Neuronal stem cell (in vitro differentiated cells): ENCODE results near the gene KLK11.

Source experiments
- DNase-seq: peaks from one replicate; pipeline ENCODE4 v3.0.0-alpha.2; 2013; ENCODE audit warnings: low spot score
- H2AFZ ChIP-seq: one replicate; pipeline ENCODE4 v1.6.1; 2013; ENCODE audit warnings: mild to moderate bottlenecking, low read length, inconsistent platforms
- H2AK5ac ChIP-seq: 2 replicates; pipeline ENCODE4 v1.6.1; 2013; ENCODE audit warnings: low read depth, mild to moderate bottlenecking, inconsistent platforms, low read length, moderate library complexity, mixed read lengths
- H2BK120ac ChIP-seq: 2 replicates; pipeline ENCODE4 v1.6.1; 2013; ENCODE audit warnings: low read depth, mild to moderate bottlenecking, inconsistent platforms, low read length, moderate library complexity, mixed read lengths
- H2BK12ac ChIP-seq: one replicate; pipeline ENCODE4 v1.6.1; 2013; ENCODE audit warnings: low read length, inconsistent platforms
- H2BK15ac ChIP-seq: 2 replicates; pipeline ENCODE4 v1.6.1; 2013; ENCODE audit warnings: mild to moderate bottlenecking, low read length, inconsistent platforms, mixed read lengths
- H2BK5ac ChIP-seq: one replicate; pipeline ENCODE4 v1.6.1; 2013; ENCODE audit warnings: inconsistent platforms, mild to moderate bottlenecking, low read length, moderate library complexity
- H3K14ac ChIP-seq: one replicate; pipeline ENCODE4 v1.6.1; 2013; ENCODE audit warnings: low read length, inconsistent platforms
- H3K18ac ChIP-seq: 2 replicates; pipeline ENCODE4 v1.6.1; 2013; ENCODE audit warnings: low read length, inconsistent platforms
- H3K23ac ChIP-seq: 2 replicates; pipeline ENCODE4 v1.6.1; 2013; ENCODE audit warnings: low read depth, mild to moderate bottlenecking, mixed read lengths, low read length, inconsistent platforms; ENCODE audit not compliant: poor library complexity
- H3K27ac ChIP-seq: replicated peaks from 3 replicates; pipeline ENCODE4 v1.5.1; 2013; ENCODE audit warnings: low read length, inconsistent platforms
- H3K27me3 ChIP-seq, 3 experiments: 2 replicates each; pipeline ENCODE4 v1.6.1; 2013; ENCODE audit warnings: low read length in 3 of 3, mild to moderate bottlenecking in 2 of 3, inconsistent platforms in 1 of 3, low read depth in 1 of 3, mixed read lengths in 1 of 3, moderate library complexity in 1 of 3; ENCODE audit not compliant: control insufficient read depth in 3 of 3, insufficient read depth in 3 of 3
- H3K36me3 ChIP-seq, 2 donors: replicated peaks in 1 of 2; 2 replicates each; pipeline ENCODE4 v1.6.1; 2013; ENCODE audit warnings: low read length in 2 of 2; ENCODE audit not compliant: control insufficient read depth in 2 of 2, insufficient read depth in 2 of 2
- H3K4ac ChIP-seq: 2 replicates; pipeline ENCODE4 v1.6.1; 2013; ENCODE audit warnings: inconsistent platforms, mild to moderate bottlenecking, low read length, moderate library complexity
- H3K4me1 ChIP-seq, 2 donors: 1 replicate in 1 of 2; 2 replicates in 1 of 2; pipeline ENCODE4 v1.6.1; 2013; ENCODE audit warnings: low read length in 2 of 2, low read depth in 1 of 2; ENCODE audit not compliant: control insufficient read depth in 2 of 2, insufficient read depth in 1 of 2
- H3K4me2 ChIP-seq: one replicate; pipeline ENCODE4 v1.6.1; 2013; ENCODE audit warnings: mild to moderate bottlenecking, low read length, inconsistent platforms; ENCODE audit not compliant: insufficient read depth, poor library complexity, severe bottlenecking
- H3K4me3 ChIP-seq, 2 donors: 2 replicates each; pipeline ENCODE4 v1.5.1; 2013; ENCODE audit warnings: low read length in 2 of 2, mild to moderate bottlenecking in 2 of 2, inconsistent platforms in 1 of 2, moderate library complexity in 1 of 2
- H3K79me1 ChIP-seq: one replicate; pipeline ENCODE4 v1.6.1; 2013; ENCODE audit warnings: low read depth, mild to moderate bottlenecking, inconsistent platforms, low read length, moderate library complexity
- H3K9ac ChIP-seq: one replicate; pipeline ENCODE4 v1.6.1; 2013; ENCODE audit warnings: mild to moderate bottlenecking, low read depth, low read length, inconsistent platforms; ENCODE audit not compliant: poor library complexity
- H3K9me3 ChIP-seq, 2 donors: replicated peaks in 1 of 2; 2 replicates each; pipeline versions ENCODE3 to v1.6.1; 2013; ENCODE audit warnings: low read length in 2 of 2, mild to moderate bottlenecking in 2 of 2, inconsistent platforms in 1 of 2, low read depth in 1 of 2, mixed read lengths in 1 of 2, moderate library complexity in 1 of 2; ENCODE audit not compliant: control insufficient read depth in 2 of 2, insufficient read depth in 1 of 2
- H4K8ac ChIP-seq: one replicate; pipeline ENCODE4 v1.6.1; 2013; ENCODE audit warnings: low read depth, mild to moderate bottlenecking, inconsistent platforms, low read length, moderate library complexity
- H4K91ac ChIP-seq: one replicate; pipeline ENCODE4 v1.6.1; 2013; ENCODE audit warnings: low read length, low read depth, mild to moderate bottlenecking, inconsistent platforms; ENCODE audit not compliant: poor library complexity
- WGBS, 2 donors: extraction: QIAGEN DNeasy Blood & Tissue Kit; methylation state at CpG; one replicate each; pipeline ENCODE4 v1.1.7; 2013; ENCODE audit warnings: missing lambda C conversion rate in 2 of 2, mixed read lengths in 1 of 2; ENCODE audit not compliant: insufficient read length in 2 of 2, insufficient replicate concordance in 1 of 2; ENCODE audit errors: extremely low coverage in 2 of 2; 5-methylcytosine and 5-hydroxymethylcytosine counted together

Gene KLK11

DNA sequence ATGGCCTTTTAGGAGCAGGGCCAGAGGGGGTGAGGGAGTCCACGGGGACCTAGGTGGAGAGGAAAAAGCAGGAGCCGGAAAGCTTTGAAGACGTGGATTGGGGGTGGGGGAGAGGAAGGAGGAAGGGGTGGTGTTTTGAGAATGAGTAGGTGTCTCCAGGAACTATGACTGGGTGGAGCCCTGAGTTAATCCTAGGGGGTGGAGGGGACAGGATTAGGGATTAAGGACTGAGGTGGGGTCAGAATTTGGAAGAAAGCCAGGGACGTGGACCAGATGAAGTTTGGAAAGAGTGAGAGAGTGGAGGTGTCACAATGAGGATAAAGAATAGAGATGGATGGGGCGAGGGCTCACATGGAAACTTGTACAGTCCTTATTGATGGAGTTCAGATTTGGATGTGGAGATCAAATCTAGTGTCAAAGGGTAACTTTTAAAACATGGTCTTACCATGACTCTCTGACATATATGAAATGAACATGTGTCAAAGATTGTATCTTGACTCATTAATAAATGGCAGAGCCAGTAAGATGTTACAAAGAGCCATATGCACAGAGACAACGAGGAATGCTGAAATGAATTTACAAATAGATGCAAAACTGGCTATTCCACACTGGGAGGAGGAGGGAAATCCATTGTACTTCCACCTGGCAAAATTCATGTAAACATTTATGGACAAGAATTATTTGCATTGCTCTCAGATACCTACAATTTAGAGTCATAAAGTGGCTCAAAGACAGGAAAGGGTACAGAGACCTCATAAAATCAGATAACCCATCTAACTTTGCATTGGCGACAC lies 40.2 kb upstream of the KLK11 start:
- no peaks in the 10 kb centered on the region for H3K79me1 ChIP-seq
- H2AK5ac ChIP-seq = no peak overlapping the region
- no peak overlapping the region for H3K4ac ChIP-seq
- H3K14ac ChIP-seq = no peak overlapping the region
- H3K27me3 ChIP-seq = peaks cover 0 to 39% (median 17%) of the 10 kb centered on the region in 3 experiments
- peaks cover 3% of the 10 kb centered on the region in 2 donors for H3K4me1 ChIP-seq
- no peak overlapping the region for H3K18ac ChIP-seq
- WGBS, 2 donors = 100% methylated on average over 1 of the region's 7 CpGs; no CpG with 5 or more reads in 1 of the 2 donors
- no peak overlapping the region for H4K8ac ChIP-seq
- H2BK5ac ChIP-seq = no peak overlapping the region
- no peak overlapping the region for H2AFZ ChIP-seq
- H4K91ac ChIP-seq = no peak overlapping the region
- H3K9ac ChIP-seq = no peak overlapping the region
- H3K9me3 ChIP-seq = no peaks in the 10 kb centered on the region
- no peak overlapping the region for H3K4me2 ChIP-seq
- no peaks in the 10 kb centered on the region for H3K36me3 ChIP-seq
- H2BK12ac ChIP-seq = no peak overlapping the region
- no peak for DNase-seq
- no peak overlapping the region for H3K4me3 ChIP-seq
- H2BK120ac ChIP-seq = no peak overlapping the region
- no peak overlapping the region for H3K27ac ChIP-seq
- no peak overlapping the region for H3K23ac ChIP-seq
- H2BK15ac ChIP-seq = no peak overlapping the region

DNA sequence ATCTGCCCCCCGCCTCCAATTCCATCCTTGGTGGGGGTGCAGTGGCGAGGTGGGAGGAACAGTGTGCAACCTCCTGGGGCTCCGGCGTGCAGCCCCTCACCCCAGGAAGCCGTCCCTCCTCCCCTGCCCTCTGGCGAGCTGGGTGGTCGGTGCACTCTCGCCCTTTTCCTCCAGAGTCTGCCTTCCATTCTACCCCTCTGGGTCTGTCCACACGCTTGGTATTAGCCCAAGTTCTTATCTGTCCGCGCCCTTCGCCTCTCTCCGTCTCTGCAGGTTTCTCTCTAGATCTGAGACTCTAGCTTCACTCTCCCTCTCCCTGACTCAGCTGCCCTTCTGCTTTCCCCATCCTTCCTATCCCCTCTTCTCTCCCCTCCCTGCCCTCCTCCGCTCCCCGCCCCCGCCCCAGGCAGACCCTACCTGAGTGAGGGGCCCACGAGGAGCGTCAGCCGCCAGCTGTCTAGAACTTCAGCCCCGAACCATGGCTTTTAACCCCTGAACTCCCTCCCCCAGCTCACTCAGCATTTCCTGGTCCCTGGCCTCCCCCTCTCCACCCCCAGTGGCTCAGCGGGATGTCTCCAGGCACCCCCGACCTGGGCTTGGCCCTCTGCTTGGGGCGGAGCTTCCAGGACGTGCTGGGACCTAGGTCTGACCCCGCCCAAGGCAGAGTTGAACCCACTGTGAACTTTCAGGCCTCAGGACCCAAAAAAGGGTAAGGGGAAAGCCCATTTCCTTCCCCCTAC lies 39.0 kb upstream of the KLK11 start:
- Histone ChIP-seq H2BK5ac (no peak overlapping the region), H2AK5ac (no peak overlapping the region), H3K4me2 (peak overlapping the region; percentile 55), H3K36me3 (no peaks in the 10 kb centered on the region), H2BK15ac (no peak overlapping the region), H4K91ac (no peak overlapping the region), H3K9ac (no peak overlapping the region), H3K4ac (no peak overlapping the region), H3K4me3 (peak overlapping the region in 1 of 2 donors; percentile 68), H3K79me1 (no peaks in the 10 kb centered on the region), H3K23ac (peak overlapping the region; percentile 23), H4K8ac (no peak overlapping the region), H2BK12ac (no peak overlapping the region), H3K14ac (no peak overlapping the region), H3K27ac (no peak overlapping the region), H3K27me3 (peaks cover 0 to 39% (median 17%) of the 10 kb centered on the region in 3 experiments), H3K4me1 (peaks cover 3% of the 10 kb centered on the region in 2 donors), H3K9me3 (no peaks in the 10 kb centered on the region), H3K18ac (no peak overlapping the region), H2BK120ac (no peak overlapping the region), H2AFZ (peak overlapping the region; percentile 71)
- DNase-seq = no peak
- no CpG with 5 or more reads among the region's 25 CpGs for WGBS, 2 donors

DNA sequence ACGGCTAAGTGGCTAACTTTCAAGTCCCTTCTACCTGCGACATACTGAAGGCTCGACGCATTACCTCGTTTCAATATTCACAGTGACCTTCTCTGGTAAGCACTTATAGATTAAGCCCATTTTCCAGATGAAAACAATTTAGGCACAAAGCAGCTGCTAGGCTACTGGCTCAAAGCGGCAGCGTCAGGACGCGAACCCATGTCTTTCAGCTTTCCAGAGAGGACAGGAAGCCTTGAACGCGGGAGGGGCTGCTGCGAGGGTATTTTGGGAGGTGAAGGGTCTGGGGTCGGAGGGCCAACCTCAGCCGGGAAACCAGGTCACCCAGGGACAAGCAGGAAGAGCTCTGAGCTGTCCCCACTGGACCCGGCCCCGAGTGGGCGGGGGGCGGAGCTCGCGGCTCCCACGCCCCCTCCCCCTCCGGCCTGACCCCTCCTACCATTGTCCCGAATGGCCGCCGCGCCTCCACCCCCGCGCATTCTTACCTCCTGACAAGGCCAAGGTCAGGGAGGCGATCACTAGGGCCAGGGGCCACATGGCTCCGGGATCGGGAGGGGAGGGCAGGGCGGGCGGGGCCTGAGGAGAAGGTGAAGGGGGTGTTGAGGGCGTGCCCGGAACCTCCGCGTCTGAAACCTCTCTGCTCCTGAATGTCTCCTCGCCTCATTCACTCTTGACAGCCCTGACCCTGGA lies 38.3 kb upstream of the KLK11 start, which contains the start of gene KLK13:
KLK13 (minus strand) TSS at position 559 of the 687 bp plus-strand sequence; CDS start at position 534, 25 bp downstream.
- Histone ChIP-seq H3K9me3 (no peaks in the 10 kb centered on the region), H2BK15ac (no peak within 1 kb of the TSS), H3K4me2 (peak within 1 kb of the TSS; percentile 55), H2AK5ac (no peak within 1 kb of the TSS), H3K4me3 (peak within 1 kb of the TSS in 1 of 2 donors; percentile 68), H3K27me3 (peaks cover 0 to 39% (median 17%) of the 10 kb centered on the region in 3 experiments), H3K18ac (no peak within 1 kb of the TSS), H3K36me3 (no peaks in the 10 kb centered on the region), H4K91ac (no peak within 1 kb of the TSS), H2AFZ (peak within 1 kb of the TSS; percentile 71), H3K14ac (peak within 1 kb of the TSS; percentile 1), H2BK5ac (no peak within 1 kb of the TSS), H3K23ac (peak within 1 kb of the TSS; percentile 23), H3K9ac (no peak within 1 kb of the TSS), H3K4ac (no peak within 1 kb of the TSS), H3K79me1 (no peaks in the 10 kb centered on the region), H2BK120ac (no peak within 1 kb of the TSS), H2BK12ac (no peak within 1 kb of the TSS), H3K4me1 (peaks cover 3% of the 10 kb centered on the region in 2 donors), H3K27ac (no peak within 1 kb of the TSS), H4K8ac (no peak within 1 kb of the TSS)
- no CpG with 5 or more reads among the region's 38 CpGs for WGBS, 2 donors
- DNase-seq = no peak
